ENCODE data around the gene MAN2A1. TPM values are rescaled to one million over a fixed set of nuclear protein-coding genes. Genes with fewer than 3 reads are reported as not detected.

The MAN2A1 gene
- total RNA-seq, 2 experiments from 2014 or later, result 23.0 to 28.7 TPM

DNA sequence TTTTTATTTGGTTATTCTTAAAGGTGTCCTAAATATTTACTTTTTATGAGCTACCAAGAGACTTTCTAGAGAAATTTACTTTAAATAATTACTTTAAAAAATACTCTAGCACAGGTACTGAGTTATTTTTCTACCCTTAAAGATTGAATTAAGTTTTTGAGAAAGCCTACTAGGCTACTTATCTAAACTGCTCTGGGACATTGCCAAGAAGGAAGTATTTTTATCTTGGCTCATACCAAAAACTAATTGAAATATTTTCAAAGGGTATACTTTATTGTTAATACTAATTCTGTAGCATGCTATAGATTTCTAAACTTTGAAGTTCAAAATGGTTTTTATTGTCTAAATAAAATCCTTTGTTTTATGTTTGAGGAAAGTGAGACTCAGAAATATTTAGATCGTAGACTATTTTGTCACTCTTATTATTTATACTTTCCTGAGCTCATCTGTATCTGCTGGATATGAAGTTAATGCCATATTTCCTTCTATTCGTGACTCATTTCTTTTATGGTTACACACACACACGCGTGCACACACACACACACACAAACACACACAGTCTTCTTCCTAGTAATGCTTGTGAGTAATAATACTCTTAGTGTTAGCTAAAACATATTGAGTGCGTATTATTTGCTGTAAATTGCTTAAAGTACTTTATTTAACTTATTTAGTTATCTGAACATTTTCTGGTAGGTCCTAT, 89.5 kb downstream of the MAN2A1 start:
- ChIA-PET CTCF (ENCODE audit: unreplicated experiment) (interaction anchor here (0.6 kb wide), 1 partner anchor 980 kb away, joined by 3 read pairs; no protein-coding TSS in a partner anchor), POLR2A (interaction anchor here (0.6 to 1.5 kb wide), 3 partner anchors 10 to 42 kb away, joined by 3 to 5 read pairs (median 3); no protein-coding TSS in a partner anchor)
- no peaks in the 10 kb centered on the region for H3K9me3 ChIP-seq (ENCODE audit: low read length)
- BruUV-seq (replicated peaks), result no TSS peak
- peaks cover 21% of the 10 kb centered on the region for H3K36me3 ChIP-seq (ENCODE audit: insufficient read depth, low read length)
- H3K79me2 ChIP-seq (ENCODE audit: insufficient read depth, low read depth, low read length), result no peaks in the 10 kb centered on the region
- no peak overlapping the region for H2AFZ ChIP-seq (ENCODE audit: low read length)
- no peak overlapping the region for H3K4me3 ChIP-seq (ENCODE audit: low read depth, low read length, poor library complexity, severe bottlenecking)
- no peak overlapping the region for H3K27ac ChIP-seq (ENCODE audit: low read depth, low read length, poor library complexity, severe bottlenecking)
- H3K9me2 ChIP-seq (ENCODE audit: insufficient read depth, low read length), result no peaks in the 10 kb centered on the region
- H3K4me2 ChIP-seq (ENCODE audit: low read length), result no peak overlapping the region
- DNase-seq (ENCODE audit: low spot score), result no peak
- intact Hi-C loops (cut with micrococcal nuclease; ENCODE audit: unreplicated experiment), result no loop called here
- H3K4me1 ChIP-seq (ENCODE audit: insufficient read depth, low read length, poor library complexity, severe bottlenecking), result no peaks in the 10 kb centered on the region
- TF ChIP-seq EZH2phosphoT487 (IDR thresholded peaks at IDR 0.05; ENCODE audit: borderline replicate concordance, low read depth, low read length) (no peak), CTCF (conservative IDR thresholded peaks at IDR 0.05; ENCODE audit: low read length) (no peak)
- H4K20me1 ChIP-seq (ENCODE audit: insufficient read depth, low read length), result no peaks in the 10 kb centered on the region

DNA sequence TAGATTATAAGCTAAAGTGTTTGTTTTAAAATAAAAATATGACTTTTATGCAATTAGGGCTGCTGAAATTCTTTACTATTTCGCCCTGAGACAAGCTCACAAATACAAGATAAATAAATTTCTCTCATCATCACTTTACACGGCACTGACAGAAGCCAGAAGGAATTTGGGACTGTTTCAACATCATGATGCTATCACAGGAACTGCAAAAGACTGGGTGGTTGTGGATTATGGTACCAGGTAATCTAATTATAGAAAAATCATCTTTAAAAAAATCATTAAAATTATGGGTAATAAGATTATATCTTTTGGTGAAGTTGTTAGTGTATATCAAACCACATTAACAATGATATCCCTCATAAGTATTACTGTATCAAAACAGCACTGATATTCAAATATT, 95.0 kb downstream of the MAN2A1 start:
- ChIA-PET POLR2A (interaction anchor here (0.6 to 1.9 kb wide), 6 partner anchors 9 to 967 kb away, joined by 3 to 9 read pairs (median 4); no protein-coding TSS in a partner anchor), CTCF (ENCODE audit: unreplicated experiment) (no interaction called here)
- H3K79me2 ChIP-seq (ENCODE audit: insufficient read depth, low read depth, low read length), result no peaks in the 10 kb centered on the region

More for the DNA sequence above, 95.0 kb downstream of the MAN2A1 start:
- no peak overlapping the region for H3K4me2 ChIP-seq (ENCODE audit: low read length)
- H3K9me2 ChIP-seq (ENCODE audit: insufficient read depth, low read length), result no peaks in the 10 kb centered on the region; the same call in 1 of the 2 replicates
- no peaks in the 10 kb centered on the region for H3K4me1 ChIP-seq (ENCODE audit: insufficient read depth, low read length, poor library complexity, severe bottlenecking)
- BruUV-seq (replicated peaks), result no TSS peak
- no peak overlapping the region for H2AFZ ChIP-seq (ENCODE audit: low read length)
- TF ChIP-seq EZH2phosphoT487 (IDR thresholded peaks at IDR 0.05; ENCODE audit: borderline replicate concordance, low read depth, low read length) (no peak), CTCF (conservative IDR thresholded peaks at IDR 0.05; ENCODE audit: low read length) (no peak)
- H3K9me3 ChIP-seq (ENCODE audit: low read length), result no peaks in the 10 kb centered on the region
- no peaks in the 10 kb centered on the region for H4K20me1 ChIP-seq (ENCODE audit: insufficient read depth, low read length)
- DNase-seq (ENCODE audit: low spot score), result no peak
- peaks cover 12% of the 10 kb centered on the region for H3K36me3 ChIP-seq (ENCODE audit: insufficient read depth, low read length)
- H3K4me3 ChIP-seq (ENCODE audit: low read depth, low read length, poor library complexity, severe bottlenecking), result no peak overlapping the region
- no peak overlapping the region for H3K27ac ChIP-seq (ENCODE audit: low read depth, low read length, poor library complexity, severe bottlenecking)
- intact Hi-C loops (cut with micrococcal nuclease; ENCODE audit: unreplicated experiment), result no loop called here
